ENCODE results near the gene GRIP2. TPM values are rescaled to one million over a fixed set of nuclear protein-coding genes. Genes with fewer than 3 reads are reported as not detected.
A peak's percentile ranks its signal among the peaks of the same experiment; 100 is the strongest.

GRIP2 gene
- total and polyA plus RNA-seq, 9 of the 15 experiments (the other 6 are each of a cell fraction or from before 2014, with no cell fraction given) = 0.01 TPM; not detected in 7

GRCh38 chr3:14537590-14538450, 2.3 kb downstream of the GRIP2 start:
- no peak overlapping the region for H3K27ac ChIP-seq (ENCODE audit: extremely low read depth, low read depth, low read length)
- in situ Hi-C loops (cut with MboI) (no loop called here), intact Hi-C loops (cut with micrococcal nuclease) (no loop called here)
- H3K79me2 ChIP-seq (ENCODE audit: control insufficient read depth, insufficient read depth, low read length) = no peaks in the 10 kb centered on the region
- H2AFZ ChIP-seq (ENCODE audit: low read depth, low read length) = peak overlapping the region; percentile 42
- ATAC-seq (peak; percentile 80), DNase-seq (ENCODE audit: extremely low read depth in 1 of 4, low spot score in 3 of 4) (peak; percentile 57 to 90 (median 86)), FAIRE-seq (peak; percentile 77)
- no peak overlapping the region for H3K9ac ChIP-seq (ENCODE audit: insufficient read depth in 1 of 2, low read depth in 2 of 2, low read length in 2 of 2)
- H3K9me1 ChIP-seq (ENCODE audit: control insufficient read depth, insufficient read depth, low read length) = no peaks in the 10 kb centered on the region
- WGBS (ENCODE audit: insufficient coverage, low coverage, missing lambda C conversion rate) = 70% methylated on average over 10 of the region's 10 CpGs
- H3K27me3 ChIP-seq (ENCODE audit: control insufficient read depth in 2 of 2, insufficient read depth in 2 of 2, low read length in 2 of 2) = peaks cover 2 to 19% of the 10 kb centered on the region in 2 experiments; a peak in 3 of 5 replicates
- no peak overlapping the region for H3K4me2 ChIP-seq (ENCODE audit: insufficient read depth, low read length)
- BruUV-seq (replicated peaks) = no TSS peak
- POLR2A ChIA-PET = interaction anchor here (0.6 to 2.6 kb wide), 2 partner anchors 11 to 403 kb away, joined by 3 to 17 read pairs; no protein-coding TSS in a partner anchor
- no peak overlapping the region for H3K4me3 ChIP-seq
- peaks cover 5 to 14% of the 10 kb centered on the region in 2 experiments for H3K4me1 ChIP-seq (replicated peaks in 1 of 2; ENCODE audit: control insufficient read depth in 2 of 2, insufficient read depth in 2 of 2, low read length in 2 of 2)
- H4K20me1 ChIP-seq (replicated peaks; ENCODE audit: control insufficient read depth, insufficient read depth, low read length) = no peaks in the 10 kb centered on the region
- H3K36me3 ChIP-seq (ENCODE audit: control insufficient read depth, insufficient read depth, low read length) = no peaks in the 10 kb centered on the region
- CTCF ChIA-PET (ENCODE audit: low intra/inter-chr PET ratio) = no interaction called here
- no peaks in the 10 kb centered on the region for H3K9me3 ChIP-seq (replicated peaks; ENCODE audit: control insufficient read depth, insufficient read depth, low read depth, low read length)
- peak; percentile 70; the same call in 1 of the 2 replicates for TF ChIP-seq ZKSCAN1 (IDR thresholded peaks at IDR 0.05; ENCODE audit: low read depth, low read length)
- TF ChIP-seq STAG1 (CRISPR knock-in tag; IDR thresholded peaks at IDR 0.05; ENCODE audit: borderline replicate concordance) = no peak
- no peak for TF ChIP-seq ZNF263 (CRISPR knock-in tag; IDR thresholded peaks at IDR 0.05; ENCODE audit: borderline replicate concordance)
- no peak for TF ChIP-seq THRA (IDR thresholded peaks at IDR 0.05)
- TF ChIP-seq NFRKB (IDR thresholded peaks at IDR 0.05; ENCODE audit: low read depth) = no peak
- no peak for TF ChIP-seq ARNT (IDR thresholded peaks at IDR 0.05)
- TF ChIP-seq TOE1 (IDR thresholded peaks at IDR 0.05; ENCODE audit: borderline replicate concordance) = peak; percentile 95
- no peak for TF ChIP-seq TOE1 (CRISPR knock-in tag; IDR thresholded peaks at IDR 0.05; ENCODE audit: borderline replicate concordance, low read depth)
- no peak for TF ChIP-seq PTTG1 (tag; IDR thresholded peaks at IDR 0.05; ENCODE audit: low read depth)
- TF ChIP-seq SRSF9 (IDR thresholded peaks at IDR 0.05; ENCODE audit: borderline replicate concordance, low read depth, low read length) = no peak
- TF ChIP-seq RB1 (IDR thresholded peaks at IDR 0.05; ENCODE audit: low read depth) = no peak
- peak; percentile 89 for TF ChIP-seq NFYB (IDR thresholded peaks at IDR 0.05; ENCODE audit: extremely low read depth, insufficient read length)
- 0 out of 2 replicates have a peak, but pooled peaks have one; percentile 20 for TF ChIP-seq MAX (CRISPR knock-in tag; IDR thresholded peaks at IDR 0.05)
- no peak for TF ChIP-seq HNRNPLL (IDR thresholded peaks at IDR 0.05; ENCODE audit: low read depth, low read length, poor library complexity, severe bottlenecking)
- TF ChIP-seq PREB (CRISPR knock-in tag; IDR thresholded peaks at IDR 0.05) = no peak
- no peak for TF ChIP-seq ARHGAP35 (IDR thresholded peaks at IDR 0.05; ENCODE audit: partially characterized antibody)
- TF ChIP-seq ILK (tag; IDR thresholded peaks at IDR 0.05; ENCODE audit: borderline replicate concordance, low read depth) = no peak
- peak; percentile 64 for TF ChIP-seq FOS (IDR thresholded peaks at IDR 0.05; ENCODE audit: extremely low read depth, insufficient read length)
- no peak for TF ChIP-seq ASH1L (IDR thresholded peaks at IDR 0.05; ENCODE audit: borderline replicate concordance, low read depth, partially characterized antibody)
- TF ChIP-seq SMAD3 (CRISPR knock-in tag; conservative IDR thresholded peaks at IDR 0.05) = no peak

Data from K562 (cell line).